ENCODE data around the gene TMEM38B. TPM values are rescaled to one million over a fixed set of nuclear protein-coding genes. Genes with fewer than 3 reads are reported as not detected.

The TMEM38B gene
- total and polyA plus RNA-seq, 2 donors (not counting 3 experiments of a cell fraction or from before 2014, with no cell fraction given), result 4.2 to 7.7 TPM

GRCh38 chr9:105696219-105696793 lies 2.0 kb downstream of the TMEM38B start:
- Histone ChIP-seq H3K9me3 (replicated peaks; ENCODE audit: control insufficient read depth, insufficient read depth, low read length) (no peaks in the 10 kb centered on the region), H3K4me1 (ENCODE audit: control insufficient read depth, extremely low read depth, insufficient read depth, low read length) (peaks cover 7% of the 10 kb centered on the region), H3K4me3 (replicated peaks in 1 of 3; ENCODE audit: insufficient read depth in 1 of 3, low read depth in 1 of 3, low read length in 3 of 3) (no peak overlapping the region), H3K27me3 (ENCODE audit: control insufficient read depth in 2 of 2, insufficient read depth in 2 of 2, low read length in 2 of 2) (peaks cover 12 to 22% of the 10 kb centered on the region in 2 experiments), H3K9me1 (replicated peaks; ENCODE audit: control insufficient read depth, extremely low read depth, insufficient read depth, low read length) (no peaks in the 10 kb centered on the region), H3K9ac (replicated peaks; ENCODE audit: extremely low read depth, insufficient read depth, low read length) (no peak overlapping the region), H3K36me3 (ENCODE audit: control insufficient read depth in 2 of 2, extremely low read depth in 1 of 2, insufficient read depth in 2 of 2, low read length in 2 of 2) (no peaks in the 10 kb centered on the region), H3K27ac (ENCODE audit: insufficient read depth, low read depth, low read length) (no peak overlapping the region), H4K20me1 (replicated peaks; ENCODE audit: control insufficient read depth, extremely low read depth, insufficient read depth, low read length) (no peaks in the 10 kb centered on the region), H3K79me2 (ENCODE audit: control insufficient read depth, insufficient read depth, low read length) (no peaks in the 10 kb centered on the region), H3K4me2 (ENCODE audit: insufficient read depth, low read length) (no peak overlapping the region), H2AFZ (ENCODE audit: low read depth, low read length) (no peak overlapping the region)
- no peak for DNase-seq (ENCODE audit: low read depth, low spot score)
- ChIA-PET POLR2A (no interaction called here), CTCF (interaction anchor here (1.0 to 2.8 kb wide), 2 partner anchors 22 to 59 kb away, joined by 3 to 15 read pairs; no protein-coding TSS in a partner anchor)
- TF ChIP-seq FOS (IDR thresholded peaks at IDR 0.05; ENCODE audit: borderline replicate concordance, insufficient read depth, low read length), result no peak
- FAIRE-seq, result no peak
- BruUV-seq (replicated peaks), result no TSS peak
- intact Hi-C loops (cut with micrococcal nuclease) (no loop called here), dilution Hi-C loops (cut with MboI; ENCODE audit: extremely low pct_ligation_motif_present, low sequenced_read_pairs) (no loop called here)

GRCh38 chr9:105697871-105698270 lies 3.5 kb downstream of the TMEM38B start:
- Histone ChIP-seq H4K20me1 (replicated peaks; ENCODE audit: control insufficient read depth, extremely low read depth, insufficient read depth, low read length) (no peaks in the 10 kb centered on the region), H3K4me1 (ENCODE audit: control insufficient read depth, extremely low read depth, insufficient read depth, low read length) (peaks cover 7% of the 10 kb centered on the region), H3K9me3 (replicated peaks; ENCODE audit: control insufficient read depth, insufficient read depth, low read length) (no peaks in the 10 kb centered on the region), H3K36me3 (ENCODE audit: control insufficient read depth in 2 of 2, extremely low read depth in 1 of 2, insufficient read depth in 2 of 2, low read length in 2 of 2) (no peaks in the 10 kb centered on the region), H3K9me1 (replicated peaks; ENCODE audit: control insufficient read depth, extremely low read depth, insufficient read depth, low read length) (no peaks in the 10 kb centered on the region), H3K27ac (ENCODE audit: insufficient read depth, low read depth, low read length) (no peak overlapping the region), H3K4me2 (ENCODE audit: insufficient read depth, low read length) (no peak overlapping the region), H3K27me3 (ENCODE audit: control insufficient read depth in 2 of 2, insufficient read depth in 2 of 2, low read length in 2 of 2) (peaks cover 5 to 10% of the 10 kb centered on the region in 2 experiments), H3K4me3 (replicated peaks in 1 of 3; ENCODE audit: insufficient read depth in 1 of 3, low read depth in 1 of 3, low read length in 3 of 3) (no peak overlapping the region), H3K9ac (replicated peaks; ENCODE audit: extremely low read depth, insufficient read depth, low read length) (no peak overlapping the region), H2AFZ (ENCODE audit: low read depth, low read length) (no peak overlapping the region), H3K79me2 (ENCODE audit: control insufficient read depth, insufficient read depth, low read length) (no peaks in the 10 kb centered on the region)
- intact Hi-C loops (cut with micrococcal nuclease), result no loop called here
- FAIRE-seq, result no peak
- CTCF ChIA-PET, result no interaction called here
- no peak for DNase-seq (ENCODE audit: low read depth, low spot score)
- TF ChIP-seq MYC (IDR thresholded peaks at IDR 0.05; ENCODE audit: low read depth, low read length), result no peak
- TF ChIP-seq EZH2 (IDR thresholded peaks at IDR 0.05; ENCODE audit: borderline replicate concordance, low read depth, low read length, severe bottlenecking), result no peak
- no peak for TF ChIP-seq GATA2 (IDR thresholded peaks at IDR 0.05; ENCODE audit: insufficient read depth, insufficient read length, low read depth, low read length)
- dilution Hi-C loops (cut with MboI; ENCODE audit: extremely low pct_ligation_motif_present, low sequenced_read_pairs), result no loop called here
- POLR2A ChIA-PET, result no interaction called here
- no TSS peak for BruUV-seq (replicated peaks)
